HepG2 (cell line): ENCODE results near the gene RIPK3. TPM values are rescaled to one million over a fixed set of nuclear protein-coding genes. Genes with fewer than 3 reads are reported as not detected.

ENCODE experiments used
- CHCHD3 ChIP-seq: sonication (generic); formaldehyde crosslinking; IDR thresholded peaks from 2 replicates; pipeline ENCODE4 v1.8.0; 2022; ENCODE audit warnings: mild to moderate bottlenecking, missing genetic modification reagents, moderate library complexity
- CREB1 ChIP-seq, 2 experiments: fragments of 450-650 bp in 1 of 2; IDR thresholded peaks; 2 replicates each; pipeline ENCODE4 v1.6.1; 2016 to 2017; ENCODE audit warnings: control low read depth in 1 of 2, mild to moderate bottlenecking in 1 of 2, missing compliant biosample characterization in 1 of 2, missing genetic modification characterization in 1 of 2
- ELK4 ChIP-seq: sonication (generic); formaldehyde crosslinking; IDR thresholded peaks from 2 replicates; pipeline ENCODE4 v1.9.0; 2021; ENCODE audit warnings: missing genetic modification reagents, borderline replicate concordance
- HIVEP1 ChIP-seq: sonication (generic); formaldehyde crosslinking; IDR thresholded peaks from 2 replicates; pipeline ENCODE4 v1.4.0; 2020; ENCODE audit warnings: mild to moderate bottlenecking, missing genetic modification reagents
- HOXA7 ChIP-seq: sonication (generic); formaldehyde crosslinking; IDR thresholded peaks from 2 replicates; pipeline ENCODE4 v1.8.1; 2022; ENCODE audit warnings: mild to moderate bottlenecking, missing genetic modification reagents, moderate library complexity
- KLF15 ChIP-seq: sonication (generic); formaldehyde crosslinking; IDR thresholded peaks from 2 replicates; pipeline ENCODE4 v1.8.1; 2023; ENCODE audit warnings: borderline replicate concordance, mild to moderate bottlenecking, inconsistent platforms, missing genetic modification reagents, mixed read lengths
- KLF16 ChIP-seq, 2 experiments: sonication (generic) in 1 of 2; formaldehyde crosslinking in 1 of 2; IDR thresholded peaks; 2 replicates each; pipeline versions ENCODE4 v1.6.1 to v1.8.0; 2016 to 2023; ENCODE audit warnings: missing genetic modification reagents in 2 of 2, missing compliant biosample characterization in 1 of 2
- NFYC ChIP-seq: IDR thresholded peaks from 2 replicates; pipeline ENCODE4 v1.6.1; 2016; ENCODE audit warnings: missing genetic modification reagents, missing compliant biosample characterization
- RBM39 ChIP-seq: fragments of 200-400 bp; formaldehyde crosslinking; IDR thresholded peaks from one replicate; pipeline ENCODE4 v1.6.1; 2018; ENCODE audit warnings: antibody characterized with exemption, mild to moderate bottlenecking, low read depth, low read length; ENCODE audit not compliant: poor library complexity, severe bottlenecking
- SRF ChIP-seq: IDR thresholded peaks from 2 replicates; pipeline ENCODE4 v1.6.1; 2011; ENCODE audit warnings: mild to moderate bottlenecking, low read depth, low read length, moderate library complexity
- TIGD3 ChIP-seq: sonication (generic); formaldehyde crosslinking; IDR thresholded peaks from 2 replicates; pipeline ENCODE4 v1.5.1; 2020; ENCODE audit warnings: mild to moderate bottlenecking, missing genetic modification reagents, borderline replicate concordance
- ZNF225 ChIP-seq: sonication (generic); formaldehyde crosslinking; IDR thresholded peaks from 2 replicates; pipeline ENCODE4 v1.4.0; 2020; ENCODE audit warnings: mild to moderate bottlenecking, missing genetic modification reagents
- ZNF34 ChIP-seq: sonication (generic); formaldehyde crosslinking; IDR thresholded peaks from 2 replicates; pipeline ENCODE4 v1.4.0; 2020; ENCODE audit warnings: mild to moderate bottlenecking, missing genetic modification reagents, borderline replicate concordance
- ZNF407 ChIP-seq: sonication (generic); formaldehyde crosslinking; IDR thresholded peaks from one replicate; pipeline ENCODE4 v1.5.1; 2020; ENCODE audit warnings: mild to moderate bottlenecking, missing genetic modification reagents; ENCODE audit errors: not compliant biosample characterization
- ZNF570 ChIP-seq: sonication (generic); formaldehyde crosslinking; IDR thresholded peaks from 2 replicates; pipeline ENCODE4 v1.4.0; 2020; ENCODE audit warnings: mild to moderate bottlenecking, missing genetic modification reagents, borderline replicate concordance
- ZNF709 ChIP-seq: sonication (generic); formaldehyde crosslinking; IDR thresholded peaks from 2 replicates; pipeline ENCODE4 v1.5.0; 2020; ENCODE audit warnings: mild to moderate bottlenecking, missing genetic modification reagents
- ZNF879 ChIP-seq: sonication (generic); formaldehyde crosslinking; IDR thresholded peaks from 2 replicates; pipeline ENCODE4 v1.8.1; 2023; ENCODE audit warnings: missing genetic modification reagents
- polyA plus RNA-seq, 8 experiments: library from polyadenylated mRNA; depleted of rRNA in 3 of 8; stranded (reverse) in 7 of 8; unstranded in 1 of 8; fragments of >200 nt; fragmentation: Illumina TruSeq in 4 of 8; extraction: Trizol in 4 of 8; gene quantifications; 2 replicates each; pipeline versions ENCODE4 v1.2.1 to v1.2.3, GENCODE V29; 2011 to 2016; ENCODE audit warnings: low read depth in 4 of 8, missing spikeins in 1 of 8, mixed read lengths in 1 of 8; ENCODE audit not compliant: insufficient read depth in 1 of 8
- total RNA-seq, 5 experiments: library from RNA; depleted of rRNA; stranded (reverse); fragments of >200 nt; fragmentation: Illumina TruSeq; extraction: Trizol; gene quantifications; 2 replicates each; pipeline ENCODE4 v1.2.3, GENCODE V29; 2016; ENCODE audit warnings: low read depth in 1 of 5

Gene RIPK3
- total and polyA plus RNA-seq, 2 of the 13 experiments (the other 11 are each of a cell fraction or from before 2014, with no cell fraction given), result not detected

GRCh38 chr14:24307575-24308341 is 32.0 kb downstream of the RIPK3 start, which contains the start of gene CIDEB (continued):
- TF ChIP-seq ZNF407 (CRISPR knock-in tag), result peak; percentile 29
- peak; percentile 11; the same call in 1 of the 2 replicates for TF ChIP-seq NFYC
- peak; percentile 20; the same call in 1 of the 2 replicates for TF ChIP-seq SRF
- TF ChIP-seq ZNF570 (CRISPR knock-in tag), result peak; percentile 66; the same call in 1 of the 2 replicates
- TF ChIP-seq ELK4 (CRISPR knock-in tag), result no peak
- peak; percentile 41; the same call in 1 of the 2 replicates for TF ChIP-seq TIGD3 (CRISPR knock-in tag)
- TF ChIP-seq ZNF225 (CRISPR knock-in tag), result no peak; the same call in 1 of the 2 replicates
- peak in 1 of 2 experiments; percentile 97; a peak in 2 of 4 replicates for TF ChIP-seq KLF16 (CRISPR knock-in tag; IDR thresholded peaks at IDR 0.05)
- TF ChIP-seq ZNF879 (CRISPR knock-in tag), result no peak
- TF ChIP-seq CHCHD3 (CRISPR knock-in tag), result 0 out of 2 replicates have a peak, but pooled peaks have one; percentile 60
- peak; percentile 74 for TF ChIP-seq ZNF34 (CRISPR knock-in tag)
- TF ChIP-seq RBM39, result peak; percentile 64
- peak; percentile 82 for TF ChIP-seq HIVEP1 (CRISPR knock-in tag)
- TF ChIP-seq HOXA7, result no peak
- TF ChIP-seq ZNF709 (CRISPR knock-in tag), result peak; percentile 85; the same call in 1 of the 2 replicates
- TF ChIP-seq KLF15 (CRISPR knock-in tag), result 0 out of 2 replicates have a peak, but pooled peaks have one; percentile 36
- peak; percentile 65 for TF ChIP-seq CREB1 (IDR thresholded peaks at IDR 0.05)
- no peak for TF ChIP-seq CREB1 (CRISPR knock-in tag; IDR thresholded peaks at IDR 0.05)
